ENCODE measurements around the gene FLYWCH2.
A peak's percentile ranks its signal among the peaks of the same experiment; 100 is the strongest.

The FLYWCH2 gene, protein sequence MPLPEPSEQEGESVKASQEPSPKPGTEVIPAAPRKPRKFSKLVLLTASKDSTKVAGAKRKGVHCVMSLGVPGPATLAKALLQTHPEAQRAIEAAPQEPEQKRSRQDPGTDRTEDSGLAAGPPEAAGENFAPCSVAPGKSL

GRCh38 chr16:2882650-2883457, at the start of gene FLYWCH2:
FLYWCH2 (plus strand) TSS chr16:2883215; CDS start chr16:2896450, 13,235 bp downstream.
- peak; percentile 98 to 100 for DNase-seq

- peak in 1 of 2 donors; percentile 73 for DNase-seq
These were observed 49.2 kb upstream of the FLYWCH2 start for GRCh38 chr16:2833776-2834175.

DNA sequence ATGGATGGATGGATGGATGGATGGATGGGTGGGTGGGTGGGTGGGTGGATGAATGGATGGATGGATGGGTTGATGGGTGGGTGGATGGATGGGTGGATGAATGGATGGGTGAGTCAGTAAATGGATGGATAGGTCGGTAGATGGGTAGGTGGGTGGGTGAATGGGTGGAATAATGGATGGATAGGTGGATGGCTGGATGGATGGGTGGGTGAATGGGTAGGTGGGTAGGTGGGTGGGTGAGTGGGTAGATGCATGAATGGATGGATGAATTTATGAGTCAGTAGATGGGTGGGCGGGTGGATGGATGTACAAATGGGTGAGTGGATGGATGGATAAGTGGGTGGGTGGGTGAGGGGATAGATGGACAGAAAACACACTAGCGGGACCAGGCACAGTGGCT, 48.0 kb upstream of the FLYWCH2 start:
- DNase-seq = no peak

DNA sequence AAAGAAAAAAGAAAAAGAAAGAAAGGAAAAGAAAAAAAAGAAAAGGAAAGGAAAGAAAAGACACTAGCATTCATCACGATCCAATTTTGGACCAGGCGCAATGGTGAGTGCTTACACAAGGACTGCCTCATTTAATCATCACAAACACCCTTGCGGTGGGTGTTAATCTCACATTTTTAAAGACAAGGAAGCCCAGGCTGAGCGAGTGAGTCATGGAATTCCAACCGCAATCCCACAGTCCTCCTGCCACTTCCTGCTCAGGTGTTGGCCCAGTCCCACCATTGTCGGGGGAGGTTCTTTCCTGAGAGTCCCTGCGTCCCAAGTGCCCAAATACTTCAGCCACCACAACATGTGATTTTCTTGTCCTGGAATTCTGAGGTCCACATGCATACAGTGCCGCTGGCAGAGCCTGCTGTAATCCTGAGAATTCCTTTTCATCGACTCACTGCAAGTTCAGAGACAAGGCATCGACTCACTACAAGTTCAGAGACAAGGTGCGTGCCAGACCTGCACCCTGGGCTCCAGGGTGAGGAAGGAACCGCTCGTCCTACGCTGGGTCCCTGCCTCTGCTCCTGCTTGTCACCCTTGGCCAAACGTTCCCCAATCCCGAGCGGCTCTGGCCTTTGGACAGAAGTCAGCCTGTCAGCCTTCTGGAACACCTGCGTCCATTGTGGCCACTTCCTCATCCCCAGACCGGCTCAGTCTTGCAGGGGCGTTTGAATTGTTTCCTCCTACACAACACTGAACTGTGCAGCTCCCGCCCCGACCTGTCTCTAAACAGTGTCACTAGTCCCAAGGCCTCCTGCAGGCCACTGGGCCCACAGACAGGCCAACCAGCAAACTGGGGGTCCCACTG, 47.1 kb upstream of the FLYWCH2 start:
- DNase-seq = no peak

GRCh38 chr16:2836646-2837508, 46.1 kb upstream of the FLYWCH2 start:
- DNase-seq = no peak

DNA sequence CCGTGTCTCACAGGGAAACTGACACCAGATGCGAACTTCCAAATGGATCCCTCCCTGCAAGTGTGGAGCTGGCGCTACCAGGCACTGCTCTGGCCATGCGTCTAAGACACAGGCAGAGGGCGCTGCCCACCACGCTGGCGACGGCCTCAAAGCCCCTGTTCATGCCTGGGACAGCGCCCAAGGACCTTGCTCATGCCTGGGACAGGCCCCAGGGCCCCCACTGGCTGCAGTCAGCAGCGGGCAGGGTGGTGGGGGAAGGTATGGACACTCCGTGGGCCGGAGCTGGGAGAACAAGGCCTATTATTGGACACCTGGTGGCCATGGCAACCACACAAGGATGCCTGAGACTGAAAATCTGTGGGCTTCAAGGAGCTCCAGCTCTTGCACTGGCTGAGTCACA, 44.1 kb upstream of the FLYWCH2 start:
- peak; percentile 58 to 70 for DNase-seq

GRCh38 chr16:2839650-2840450, 43.2 kb upstream of the FLYWCH2 start:
- no peak for DNase-seq

DNA sequence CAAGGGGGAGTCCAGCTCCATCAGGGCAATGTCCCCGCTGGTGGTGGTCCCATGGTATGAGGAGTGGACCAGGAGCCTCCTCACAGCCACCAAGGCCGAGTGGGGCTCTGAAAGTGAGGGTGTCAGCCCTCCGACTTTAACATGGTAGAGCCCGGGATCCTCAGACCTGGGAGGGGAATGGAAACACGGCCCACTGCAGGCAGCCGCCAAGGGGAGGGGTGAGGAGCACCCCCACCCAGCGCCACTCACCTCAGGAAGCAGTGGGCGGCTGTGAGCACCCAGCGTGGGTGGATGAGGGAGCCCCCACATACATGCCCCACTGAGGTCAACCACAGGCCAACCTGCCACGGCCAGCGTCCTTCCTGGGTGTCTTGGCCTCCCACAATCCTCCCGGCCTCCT, 42.1 kb upstream of the FLYWCH2 start:
- no peak for DNase-seq

DNA sequence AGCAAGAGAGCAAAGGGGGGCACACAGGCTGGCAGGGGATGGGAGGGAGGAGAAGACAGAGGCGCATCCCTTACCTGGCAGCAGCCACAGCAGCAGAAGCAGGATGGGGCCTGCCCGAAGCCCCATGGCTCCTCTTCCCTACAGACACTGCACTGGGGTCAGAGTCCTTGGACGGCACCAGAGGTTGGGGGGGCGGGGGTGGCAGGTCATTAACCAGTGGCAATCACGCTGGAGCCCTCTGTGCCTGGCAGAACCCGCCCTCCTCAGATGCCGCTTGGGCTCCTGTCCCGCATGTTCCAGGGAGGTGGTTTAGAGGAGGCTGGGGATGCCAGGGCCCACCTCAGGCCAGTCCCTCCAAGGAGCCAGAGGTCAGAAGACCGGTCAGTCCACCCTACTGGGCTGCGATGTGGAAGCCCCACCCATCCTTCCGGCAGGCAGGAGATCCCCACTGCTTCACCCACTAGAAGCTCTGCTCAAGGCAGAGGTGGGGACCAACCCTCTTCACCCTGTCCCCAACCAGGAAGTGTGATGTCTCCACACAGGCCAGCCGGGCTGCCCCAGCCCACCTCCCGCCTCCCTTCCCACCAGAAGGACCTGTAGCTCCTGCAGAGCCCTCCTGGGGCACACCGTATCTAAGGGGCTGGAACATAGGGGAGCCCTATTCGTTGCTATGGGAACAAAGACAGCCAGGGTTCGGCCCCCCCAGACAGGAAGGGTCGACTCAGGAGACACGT, 41.2 kb upstream of the FLYWCH2 start:
- no peak for DNase-seq

- peak; percentile 51 to 74 for DNase-seq
These were observed 40.5 kb upstream of the FLYWCH2 start for GRCh38 chr16:2842340-2843000.

DNA sequence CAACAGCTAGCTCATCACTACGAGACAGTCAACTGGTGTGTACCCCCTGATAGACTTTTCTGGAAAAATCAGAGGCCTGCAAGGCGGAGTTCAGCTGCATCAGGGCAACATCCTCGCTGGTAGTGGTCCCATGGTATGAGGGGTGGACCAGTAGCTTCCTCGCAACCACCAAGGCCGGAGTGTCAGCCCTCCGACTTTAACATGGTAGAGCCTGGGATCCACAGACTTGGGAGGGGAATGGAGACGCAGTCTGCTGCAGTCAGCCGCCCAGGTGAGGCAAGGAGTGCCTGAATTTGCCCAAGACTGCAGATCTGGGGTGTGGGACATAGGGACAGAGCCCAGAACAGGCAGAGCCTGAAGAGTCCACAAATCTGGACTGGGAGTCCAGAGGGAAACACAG, 39.5 kb upstream of the FLYWCH2 start:
- DNase-seq = no peak

GRCh38 chr16:2845116-2845515, 37.9 kb upstream of the FLYWCH2 start:
- DNase-seq = no peak

- peak in 1 of 2 donors; percentile 47 for DNase-seq
These were observed 36.3 kb upstream of the FLYWCH2 start for GRCh38 chr16:2846511-2847310.

- peak in 1 of 2 donors; percentile 62 for DNase-seq
These were observed 33.9 kb upstream of the FLYWCH2 start for GRCh38 chr16:2848933-2849725.

DNA sequence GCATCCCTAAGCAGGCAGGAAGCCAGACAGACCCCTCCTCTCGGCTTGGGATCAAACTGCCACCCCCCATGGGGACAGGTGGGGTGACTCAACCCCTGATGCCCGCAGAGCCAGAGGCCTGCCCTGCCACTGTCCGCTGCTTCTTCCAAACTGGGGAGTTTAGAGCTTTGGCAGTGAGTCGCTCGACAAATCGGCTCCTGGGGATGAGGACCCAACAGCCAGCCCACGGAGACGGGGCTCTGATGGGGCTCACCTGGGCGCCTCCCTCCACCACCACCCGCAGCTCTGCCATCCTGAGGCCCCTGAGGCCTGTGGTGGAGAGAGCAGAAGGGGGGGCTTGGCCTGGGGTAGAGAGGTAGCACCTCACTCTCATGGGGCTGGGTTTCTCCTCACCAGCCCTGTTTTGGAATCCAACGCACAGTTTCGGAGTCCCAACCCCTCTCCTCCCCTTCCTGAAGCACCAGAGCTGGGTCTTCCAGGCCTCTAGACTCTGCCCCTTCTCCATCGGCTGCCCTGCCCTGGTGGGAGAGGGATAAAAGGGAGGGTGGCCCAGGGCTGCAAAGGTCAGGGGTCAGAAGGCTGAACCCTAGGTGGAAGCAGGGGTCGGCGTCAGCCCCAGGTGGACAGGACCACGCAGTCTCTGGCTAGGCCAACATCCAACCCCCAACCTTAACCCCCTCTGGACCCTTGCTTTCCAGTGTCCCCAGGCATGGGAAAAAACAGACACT, 30.8 kb upstream of the FLYWCH2 start:
- DNase-seq = no peak

DNA sequence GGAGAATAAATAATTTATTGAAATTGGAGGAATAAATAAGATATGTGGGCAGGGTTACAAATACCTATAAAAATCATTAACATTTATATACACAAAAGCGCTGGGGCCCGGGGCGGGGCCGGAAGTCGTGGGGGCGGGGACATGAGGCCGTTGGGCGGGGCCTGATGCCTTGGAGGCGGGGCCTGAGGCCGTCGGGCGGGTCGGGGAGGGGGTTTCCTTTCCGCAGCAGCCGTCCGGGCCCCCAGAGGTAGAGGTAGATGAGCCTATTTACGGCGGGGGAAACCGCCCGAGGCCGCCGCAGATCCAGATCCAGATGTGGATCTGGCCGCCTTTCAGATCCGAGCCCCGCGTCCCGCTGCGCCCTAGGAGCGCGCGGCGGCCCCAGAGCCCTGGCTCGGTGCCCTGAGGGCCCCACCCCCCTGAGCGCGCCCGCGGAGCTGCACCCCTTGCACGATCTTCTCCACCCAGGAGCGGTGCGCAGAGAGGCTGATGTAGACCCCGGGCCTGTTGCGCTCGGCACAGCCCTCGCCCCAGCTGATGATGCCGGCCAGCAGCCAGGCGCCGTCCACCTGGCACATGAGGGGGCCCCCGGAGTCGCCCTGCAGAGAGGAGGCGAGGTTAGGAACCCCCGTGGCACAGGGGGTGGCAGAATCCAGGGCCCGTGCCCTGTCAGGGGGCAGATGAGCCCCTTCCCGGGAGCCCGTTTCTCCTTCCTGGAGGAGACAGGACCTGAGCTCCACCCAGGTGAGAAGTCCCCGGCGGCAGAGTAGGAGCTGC, 30.1 kb upstream of the FLYWCH2 start:
- no peak for DNase-seq

DNA sequence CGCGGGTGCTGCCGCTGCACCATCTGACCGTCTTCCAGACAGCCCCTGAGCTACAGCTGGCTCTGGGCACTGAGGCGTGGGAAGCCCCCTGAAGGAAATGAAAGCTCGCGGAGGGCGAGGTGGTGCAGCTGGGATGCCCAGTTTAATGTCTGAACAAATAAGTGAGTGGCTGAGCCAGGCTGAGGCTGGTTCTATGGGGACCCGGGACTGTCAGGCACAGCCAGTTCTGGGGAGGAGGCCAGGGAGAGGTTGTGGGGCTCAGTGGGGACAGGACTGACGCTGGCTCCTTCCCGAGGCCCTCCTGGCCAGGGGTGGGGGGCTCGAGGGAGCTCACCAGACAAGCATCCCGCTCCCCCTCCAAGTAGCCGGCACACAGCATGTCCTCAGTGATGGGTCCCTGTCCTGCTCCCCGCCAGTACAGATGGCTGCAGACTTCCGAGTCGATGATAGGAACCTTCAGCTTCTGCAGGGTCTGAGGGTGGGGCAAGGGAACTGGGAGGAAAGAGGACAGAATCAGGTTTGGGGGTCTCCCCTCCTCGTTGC, 29.4 kb upstream of the FLYWCH2 start:
- DNase-seq = no peak
